IPS-18a (cell line): ENCODE measurements around the gene CD80.

Experiments used
- H3K27ac ChIP-seq: one replicate; pipeline ENCODE4 v1.5.1; 2013; ENCODE audit warnings: low read length
- H3K27me3 ChIP-seq: one replicate; pipeline ENCODE4 v1.6.1; 2013; ENCODE audit warnings: mild to moderate bottlenecking, low read length; ENCODE audit not compliant: control insufficient read depth, insufficient read depth
- H3K36me3 ChIP-seq: one replicate; pipeline ENCODE4 v1.6.1; 2013; ENCODE audit warnings: low read depth, low read length; ENCODE audit not compliant: control insufficient read depth
- H3K4me1 ChIP-seq: one replicate; pipeline ENCODE4 v1.6.1; 2013; ENCODE audit warnings: low read depth, low read length; ENCODE audit not compliant: control insufficient read depth
- H3K4me3 ChIP-seq: one replicate; pipeline ENCODE4 v1.5.1; 2013; ENCODE audit warnings: low read length
- H3K9ac ChIP-seq: one replicate; pipeline ENCODE4 v1.6.1; 2013; ENCODE audit warnings: mild to moderate bottlenecking, low read length, moderate library complexity
- H3K9me3 ChIP-seq: one replicate; pipeline ENCODE4 v1.6.1; 2013; ENCODE audit warnings: low read depth, low read length; ENCODE audit not compliant: control insufficient read depth

Gene CD80

GRCh38 chr3:119559441-119559963 is at the start of gene CD80:
Gene CD80, minus strand, starts transcription at chr3:119559614. Its CDS starts 1,886 bp downstream, at chr3:119557728.
- H3K27ac ChIP-seq = no peak within 1 kb of the TSS

GRCh38 chr3:119608405-119609000 is 49.1 kb upstream of the CD80 start:
- Histone ChIP-seq H3K9me3 (no peaks in the 10 kb centered on the region), H3K36me3 (no peaks in the 10 kb centered on the region), H3K27me3 (no peaks in the 10 kb centered on the region), H3K4me3 (no peak overlapping the region), H3K9ac (no peak overlapping the region), H3K27ac (no peak overlapping the region), H3K4me1 (no peaks in the 10 kb centered on the region)

More at GRCh38 chr3:119559441-119559963, at the start of gene CD80:
- H3K27me3 ChIP-seq = no peaks in the 10 kb centered on the region
- no peaks in the 10 kb centered on the region for H3K36me3 ChIP-seq
- H3K9ac ChIP-seq = no peak within 1 kb of the TSS
- H3K4me3 ChIP-seq = no peak within 1 kb of the TSS
- H3K9me3 ChIP-seq = no peaks in the 10 kb centered on the region
- H3K4me1 ChIP-seq = no peaks in the 10 kb centered on the region

- Histone ChIP-seq H3K4me1 (no peaks in the 10 kb centered on the region), H3K9ac (no peak overlapping the region), H3K27me3 (no peaks in the 10 kb centered on the region), H3K27ac (no peak overlapping the region), H3K4me3 (no peak overlapping the region), H3K36me3 (no peaks in the 10 kb centered on the region), H3K9me3 (no peaks in the 10 kb centered on the region)
Observed at GRCh38 chr3:119604878-119605277, 45.5 kb upstream of the CD80 start.

- H3K36me3 ChIP-seq = no peaks in the 10 kb centered on the region
- H3K4me3 ChIP-seq = no peak overlapping the region
- no peaks in the 10 kb centered on the region for H3K4me1 ChIP-seq
- no peak overlapping the region for H3K27ac ChIP-seq
- H3K9ac ChIP-seq = no peak overlapping the region
- no peaks in the 10 kb centered on the region for H3K9me3 ChIP-seq
- no peaks in the 10 kb centered on the region for H3K27me3 ChIP-seq
Observed at GRCh38 chr3:119602676-119603075, 43.3 kb upstream of the CD80 start.

GRCh38 chr3:119601154-119601553 is 41.7 kb upstream of the CD80 start:
- Histone ChIP-seq H3K4me1 (no peaks in the 10 kb centered on the region), H3K36me3 (no peaks in the 10 kb centered on the region), H3K27me3 (no peaks in the 10 kb centered on the region), H3K9ac (no peak overlapping the region), H3K27ac (no peak overlapping the region), H3K9me3 (no peaks in the 10 kb centered on the region), H3K4me3 (no peak overlapping the region)

- H3K4me1 ChIP-seq = no peaks in the 10 kb centered on the region
- no peak overlapping the region for H3K9ac ChIP-seq
- H3K27ac ChIP-seq = no peak overlapping the region
- H3K4me3 ChIP-seq = no peak overlapping the region
- H3K9me3 ChIP-seq = no peaks in the 10 kb centered on the region
- H3K36me3 ChIP-seq = no peaks in the 10 kb centered on the region
- H3K27me3 ChIP-seq = no peaks in the 10 kb centered on the region
Observed at GRCh38 chr3:119600732-119601131, 41.3 kb upstream of the CD80 start.

- Histone ChIP-seq H3K36me3 (no peaks in the 10 kb centered on the region), H3K4me1 (no peaks in the 10 kb centered on the region)
Observed at GRCh38 chr3:119599558-119600174, 40.3 kb upstream of the CD80 start.

GRCh38 chr3:119598410-119599098 is 39.1 kb upstream of the CD80 start:
- H3K36me3 ChIP-seq = no peaks in the 10 kb centered on the region
- no peak overlapping the region for H3K9ac ChIP-seq
- H3K27me3 ChIP-seq = no peaks in the 10 kb centered on the region
- H3K4me3 ChIP-seq = no peak overlapping the region
- H3K4me1 ChIP-seq = no peaks in the 10 kb centered on the region
- H3K27ac ChIP-seq = no peak overlapping the region
- no peaks in the 10 kb centered on the region for H3K9me3 ChIP-seq

More at GRCh38 chr3:119599558-119600174, 40.3 kb upstream of the CD80 start:
- H3K9me3 ChIP-seq = no peaks in the 10 kb centered on the region
- H3K27me3 ChIP-seq = no peaks in the 10 kb centered on the region
- no peak overlapping the region for H3K4me3 ChIP-seq
- no peak overlapping the region for H3K27ac ChIP-seq
- no peak overlapping the region for H3K9ac ChIP-seq

- Histone ChIP-seq H3K4me1 (no peaks in the 10 kb centered on the region), H3K27me3 (no peaks in the 10 kb centered on the region), H3K9me3 (no peaks in the 10 kb centered on the region), H3K9ac (no peak within 1 kb of the TSS), H3K36me3 (no peaks in the 10 kb centered on the region), H3K27ac (no peak within 1 kb of the TSS), H3K4me3 (no peak within 1 kb of the TSS)
Observed at GRCh38 chr3:119597548-119598288, 38.3 kb upstream of the CD80 start, which contains the start of gene PLA1A. Gene PLA1A, plus strand, starts transcription at chr3:119597885. Its CDS starts 29 bp downstream, at chr3:119597914.

GRCh38 chr3:119596398-119596797 is 37.0 kb upstream of the CD80 start:
- no peak overlapping the region for H3K4me3 ChIP-seq
- H3K4me1 ChIP-seq = no peaks in the 10 kb centered on the region
- H3K36me3 ChIP-seq = no peaks in the 10 kb centered on the region
- H3K27me3 ChIP-seq = no peaks in the 10 kb centered on the region
- no peak overlapping the region for H3K9ac ChIP-seq
- H3K27ac ChIP-seq = no peak overlapping the region
- H3K9me3 ChIP-seq = no peaks in the 10 kb centered on the region

- no peak overlapping the region for H3K4me3 ChIP-seq
- no peak overlapping the region for H3K27ac ChIP-seq
- H3K9ac ChIP-seq = no peak overlapping the region
- no peaks in the 10 kb centered on the region for H3K4me1 ChIP-seq
- H3K27me3 ChIP-seq = no peaks in the 10 kb centered on the region
- H3K9me3 ChIP-seq = no peaks in the 10 kb centered on the region
- no peaks in the 10 kb centered on the region for H3K36me3 ChIP-seq
Observed at GRCh38 chr3:119595639-119596334, 36.4 kb upstream of the CD80 start.
